WTC11 (cell line): ENCODE results near the gene LILRB1. TPM values are rescaled to one million over a fixed set of nuclear protein-coding genes. Genes with fewer than 3 reads are reported as not detected.

Experiments used
- ATAC-seq: fragments of 200-7000 bp; cut with Tn5 transposase; 2 replicates; pipeline ENCODE4 v1.10.0; 2021; ENCODE audit warnings: mild to moderate bottlenecking, moderate library complexity
- CTCF ChIA-PET: fragments of 300-600 bp; sonication (Branson Sonifier 250); formaldehyde crosslinking; loops from one replicate; lab custom pipeline; 2021; ENCODE audit warnings: antibody characterized with exemption; lab: Charles Lee
- POLR2A ChIA-PET: fragments of 350-600 bp; sonication (Branson Sonifier 250); formaldehyde crosslinking; loops from one replicate; lab custom pipeline; 2021; ENCODE audit warnings: antibody characterized with exemption; lab: Charles Lee
- DNase-seq: peaks from one replicate; pipeline ENCODE4 v3.0.0; 2021; ENCODE audit warnings: low spot score
- H3K27ac Mint-ChIP-seq: 2 replicates; pipeline ENCODE4 v1.8.0; 2021; ENCODE audit warnings: mixed read lengths
- H3K27me3 Mint-ChIP-seq: 2 replicates; pipeline ENCODE4 v1.8.0; 2021; ENCODE audit warnings: low read depth, mild to moderate bottlenecking, moderate library complexity, mixed read lengths
- H3K36me3 Mint-ChIP-seq: 2 replicates; pipeline ENCODE4 v1.8.0; 2021; ENCODE audit warnings: mixed read lengths
- H3K4me1 Mint-ChIP-seq: 2 replicates; pipeline ENCODE4 v1.8.0; 2022; ENCODE audit warnings: mixed read lengths
- H3K4me3 Mint-ChIP-seq: 2 replicates; pipeline ENCODE4 v1.8.0; 2021; ENCODE audit warnings: mild to moderate bottlenecking, moderate library complexity, mixed read lengths
- H3K9me3 Mint-ChIP-seq: 2 replicates; pipeline ENCODE4 v1.8.0; 2021; ENCODE audit warnings: mixed read lengths
- ELF4 ChIP-seq: sonication (generic); formaldehyde crosslinking; IDR thresholded peaks from 2 replicates; pipeline ENCODE4 v1.8.1; 2022; ENCODE audit warnings: low read depth, mild to moderate bottlenecking, moderate library complexity, missing genetic modification reagents
- EMX1 ChIP-seq: fragments of 250-450 bp; sonication (Bioruptor Pico); IDR thresholded peaks from 2 replicates; pipeline ENCODE4 v1.8.0; 2021; ENCODE audit warnings: mild to moderate bottlenecking
- ETV6 ChIP-seq: sonication (generic); formaldehyde crosslinking; IDR thresholded peaks from 2 replicates; pipeline ENCODE4 v1.8.1; 2022; ENCODE audit warnings: mild to moderate bottlenecking, missing genetic modification reagents
- FOXJ3 ChIP-seq: sonication (generic); formaldehyde crosslinking; IDR thresholded peaks from 2 replicates; pipeline ENCODE4 v1.9.0; 2021; ENCODE audit warnings: missing genetic modification reagents, mild to moderate bottlenecking, borderline replicate concordance
- FOXK1 ChIP-seq: sonication (generic); formaldehyde crosslinking; IDR thresholded peaks from 2 replicates; pipeline ENCODE4 v1.8.0; 2022; ENCODE audit warnings: mild to moderate bottlenecking, moderate library complexity, missing genetic modification reagents
- JAZF1 ChIP-seq: fragments of 250-450 bp; sonication (Bioruptor Pico); IDR thresholded peaks from 2 replicates; pipeline ENCODE4 v1.9.0; 2021; ENCODE audit warnings: moderate library complexity, mild to moderate bottlenecking, inconsistent platforms
- MXD4 ChIP-seq: fragments of 250-450 bp; sonication (Bioruptor Pico); IDR thresholded peaks from 2 replicates; pipeline ENCODE4 v1.8.0; 2021; ENCODE audit warnings: mild to moderate bottlenecking, moderate library complexity, borderline replicate concordance
- NR2C2 ChIP-seq: sonication (generic); formaldehyde crosslinking; IDR thresholded peaks from 2 replicates; pipeline ENCODE4 v1.8.0; 2022; ENCODE audit warnings: mild to moderate bottlenecking, missing genetic modification reagents
- OVOL2 ChIP-seq: fragments of 250-450 bp; sonication (Bioruptor Pico); IDR thresholded peaks from 2 replicates; pipeline ENCODE4 v1.9.0; 2021; ENCODE audit warnings: mild to moderate bottlenecking, borderline replicate concordance
- RELA ChIP-seq: sonication (generic); formaldehyde crosslinking; IDR thresholded peaks from 2 replicates; pipeline ENCODE4 v1.8.1; 2022; ENCODE audit warnings: missing genetic modification reagents, mild to moderate bottlenecking, borderline replicate concordance
- SMAD3 ChIP-seq: sonication (generic); formaldehyde crosslinking; IDR thresholded peaks from 2 replicates; pipeline ENCODE4 v1.8.0; 2022; ENCODE audit warnings: missing genetic modification reagents, mild to moderate bottlenecking, borderline replicate concordance
- SMAD4 ChIP-seq: sonication (generic); formaldehyde crosslinking; IDR thresholded peaks from 2 replicates; pipeline ENCODE4 v1.8.0; 2022; ENCODE audit warnings: mild to moderate bottlenecking, missing genetic modification reagents
- TCF7 ChIP-seq: sonication (generic); formaldehyde crosslinking; IDR thresholded peaks from 2 replicates; pipeline ENCODE4 v1.8.0; 2022; ENCODE audit warnings: mild to moderate bottlenecking, low read depth, missing genetic modification reagents, moderate library complexity
- ZNF232 ChIP-seq: sonication (generic); formaldehyde crosslinking; IDR thresholded peaks from 2 replicates; pipeline ENCODE4 v1.8.0; 2022; ENCODE audit warnings: mild to moderate bottlenecking, missing genetic modification reagents
- total RNA-seq: library from RNA; stranded (reverse); gene quantifications from 3 replicates; pipeline ENCODE4 v1.2.3, GENCODE V29; 2021
- TF ChIP-seq, protein P1 (sequence below): sonication (generic); formaldehyde crosslinking; IDR thresholded peaks from 2 replicates; pipeline ENCODE4 v1.8.0; 2022; ENCODE audit warnings: mild to moderate bottlenecking, missing genetic modification reagents
- TF ChIP-seq, protein P2 (sequence below): fragments of 200-600 bp; IDR thresholded peaks from 2 replicates; pipeline ENCODE4 v1.8.0; 2022; ENCODE audit warnings: antibody characterized with exemption
- TF ChIP-seq, protein P3 (sequence below): sonication (generic); formaldehyde crosslinking; IDR thresholded peaks from 2 replicates; pipeline ENCODE4 v1.8.1; 2022; ENCODE audit warnings: mild to moderate bottlenecking, missing genetic modification reagents, moderate library complexity, borderline replicate concordance
- TF ChIP-seq, protein P4 (sequence below): sonication (generic); formaldehyde crosslinking; IDR thresholded peaks from 2 replicates; pipeline ENCODE4 v1.8.1; 2023; ENCODE audit warnings: mild to moderate bottlenecking, missing genetic modification reagents
- TF ChIP-seq, protein P5 (sequence below): sonication (generic); formaldehyde crosslinking; IDR thresholded peaks from 2 replicates; pipeline ENCODE4 v1.8.1; 2022; ENCODE audit warnings: mild to moderate bottlenecking, moderate library complexity, missing genetic modification reagents
- TF ChIP-seq, protein P6 (sequence below): sonication (generic); formaldehyde crosslinking; IDR thresholded peaks from 2 replicates; pipeline ENCODE4 v1.8.1; 2022; ENCODE audit warnings: low read depth, missing genetic modification reagents, borderline replicate concordance
- TF ChIP-seq, protein P7 (sequence below): sonication (generic); formaldehyde crosslinking; conservative IDR thresholded peaks from 2 replicates; pipeline ENCODE4 v1.8.1; 2023; ENCODE audit warnings: mild to moderate bottlenecking, low read depth, missing genetic modification reagents, moderate library complexity

LILRB1 gene
- total RNA-seq, 1 experiment from 2014 or later: not detected

DNA sequence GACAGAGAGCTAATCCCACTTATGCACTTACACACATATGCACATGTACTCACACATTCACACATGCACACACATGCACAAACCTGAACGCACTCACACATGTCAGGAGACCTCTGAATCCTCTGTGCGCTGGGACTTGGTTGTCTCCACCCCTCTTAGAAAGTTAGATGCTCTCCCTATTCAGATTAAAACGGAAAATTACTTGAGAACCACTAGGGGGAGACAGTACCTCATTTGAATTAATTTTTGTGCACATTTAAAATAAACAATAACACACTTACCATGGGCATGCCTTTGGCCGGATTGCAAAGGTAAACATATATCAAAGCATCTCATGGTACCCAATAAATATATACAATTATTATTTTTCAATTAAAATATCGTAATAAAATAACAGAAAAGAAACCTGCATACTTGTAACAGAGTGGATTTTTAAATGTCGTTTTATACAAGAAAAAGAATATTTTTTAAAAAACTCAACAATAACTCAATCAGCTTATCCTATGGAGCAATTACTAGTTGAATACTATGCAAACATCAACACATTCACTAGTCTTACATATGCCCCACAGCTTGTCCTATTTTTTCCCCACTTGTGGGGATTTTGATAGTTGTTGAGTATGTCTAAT lies 23.0 kb downstream of the LILRB1 start:
- peaks cover 4% of the 10 kb centered on the region for H3K27me3 Mint-ChIP-seq
- no peak overlapping the region for H3K27ac Mint-ChIP-seq
- DNase-seq (no peak), ATAC-seq (no peak)
- TF ChIP-seq, protein P1, sequence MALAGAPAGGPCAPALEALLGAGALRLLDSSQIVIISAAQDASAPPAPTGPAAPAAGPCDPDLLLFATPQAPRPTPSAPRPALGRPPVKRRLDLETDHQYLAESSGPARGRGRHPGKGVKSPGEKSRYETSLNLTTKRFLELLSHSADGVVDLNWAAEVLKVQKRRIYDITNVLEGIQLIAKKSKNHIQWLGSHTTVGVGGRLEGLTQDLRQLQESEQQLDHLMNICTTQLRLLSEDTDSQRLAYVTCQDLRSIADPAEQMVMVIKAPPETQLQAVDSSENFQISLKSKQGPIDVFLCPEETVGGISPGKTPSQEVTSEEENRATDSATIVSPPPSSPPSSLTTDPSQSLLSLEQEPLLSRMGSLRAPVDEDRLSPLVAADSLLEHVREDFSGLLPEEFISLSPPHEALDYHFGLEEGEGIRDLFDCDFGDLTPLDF (CRISPR knock-in tag): no peak
- TF ChIP-seq FOXK1 (CRISPR knock-in tag) (no peak), NR2C2 (CRISPR knock-in tag) (no peak), FOXJ3 (CRISPR knock-in tag) (no peak)
- TF ChIP-seq, protein P2, sequence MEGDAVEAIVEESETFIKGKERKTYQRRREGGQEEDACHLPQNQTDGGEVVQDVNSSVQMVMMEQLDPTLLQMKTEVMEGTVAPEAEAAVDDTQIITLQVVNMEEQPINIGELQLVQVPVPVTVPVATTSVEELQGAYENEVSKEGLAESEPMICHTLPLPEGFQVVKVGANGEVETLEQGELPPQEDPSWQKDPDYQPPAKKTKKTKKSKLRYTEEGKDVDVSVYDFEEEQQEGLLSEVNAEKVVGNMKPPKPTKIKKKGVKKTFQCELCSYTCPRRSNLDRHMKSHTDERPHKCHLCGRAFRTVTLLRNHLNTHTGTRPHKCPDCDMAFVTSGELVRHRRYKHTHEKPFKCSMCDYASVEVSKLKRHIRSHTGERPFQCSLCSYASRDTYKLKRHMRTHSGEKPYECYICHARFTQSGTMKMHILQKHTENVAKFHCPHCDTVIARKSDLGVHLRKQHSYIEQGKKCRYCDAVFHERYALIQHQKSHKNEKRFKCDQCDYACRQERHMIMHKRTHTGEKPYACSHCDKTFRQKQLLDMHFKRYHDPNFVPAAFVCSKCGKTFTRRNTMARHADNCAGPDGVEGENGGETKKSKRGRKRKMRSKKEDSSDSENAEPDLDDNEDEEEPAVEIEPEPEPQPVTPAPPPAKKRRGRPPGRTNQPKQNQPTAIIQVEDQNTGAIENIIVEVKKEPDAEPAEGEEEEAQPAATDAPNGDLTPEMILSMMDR: peak; percentile 38; the same call in 1 of the 2 replicates
- ChIA-PET POLR2A (no interaction called here), CTCF (interaction anchor here (0.6 to 2.5 kb wide), 2 partner anchors 10 to 21 kb away, joined by 3 to 25 read pairs; partner anchors contain the start of gene LILRB4)
- no peaks in the 10 kb centered on the region for H3K4me1 Mint-ChIP-seq
- no peak overlapping the region for H3K4me3 Mint-ChIP-seq
- H3K36me3 Mint-ChIP-seq: peaks cover 29% of the 10 kb centered on the region
- peaks cover 68% of the 10 kb centered on the region for H3K9me3 Mint-ChIP-seq

DNA sequence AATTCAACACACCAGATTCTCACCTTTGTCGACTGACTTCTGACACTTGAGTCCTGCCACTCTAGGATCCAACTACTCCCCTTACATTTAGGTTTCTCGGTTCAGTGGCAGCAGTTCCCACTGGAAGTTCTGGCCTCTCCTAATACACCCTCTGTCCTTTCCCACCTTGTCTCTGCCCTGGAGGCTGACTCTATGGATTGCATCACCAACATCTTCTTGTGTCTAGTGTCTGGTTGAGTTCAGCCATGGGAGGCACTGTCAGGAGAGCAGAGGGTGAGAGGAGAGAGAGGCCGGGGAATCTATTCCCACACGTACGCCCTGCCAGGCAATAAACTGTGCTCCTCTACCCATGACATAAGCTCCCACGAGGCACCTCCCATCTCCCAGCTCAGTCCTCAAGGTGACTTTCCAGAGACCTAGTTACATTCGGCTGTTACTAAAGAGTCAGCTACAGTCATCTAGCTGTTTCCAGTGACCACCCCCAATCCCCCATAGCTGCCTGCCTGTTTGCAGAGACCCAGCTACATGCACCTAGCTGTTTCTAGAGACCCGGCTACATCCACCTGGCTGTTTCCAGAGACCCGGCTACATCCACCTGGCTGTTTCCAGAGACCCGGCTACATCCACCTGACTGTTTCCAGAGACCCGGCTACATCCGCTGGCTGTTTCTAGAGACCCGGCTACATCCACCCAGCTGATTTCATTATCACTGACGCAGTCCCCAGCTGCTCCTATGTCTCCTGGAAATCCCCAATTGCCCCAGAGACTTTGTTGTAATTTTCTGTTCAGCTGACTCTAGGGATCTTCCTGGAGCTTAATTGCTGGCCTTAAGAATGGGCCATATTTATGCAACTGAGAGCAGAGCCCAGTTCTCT lies 24.4 kb downstream of the LILRB1 start:
- DNase-seq (no peak), ATAC-seq (no peak)
- no peaks in the 10 kb centered on the region for H3K4me1 Mint-ChIP-seq
- CTCF ChIA-PET: interaction anchor here (0.8 to 2.5 kb wide), 5 partner anchors 10 to 227 kb away, joined by 3 to 25 read pairs (median 3); partner anchors contain the start of gene CDC42EP5
- peaks cover 68% of the 10 kb centered on the region for H3K9me3 Mint-ChIP-seq
- POLR2A ChIA-PET: no interaction called here
- no peak overlapping the region for H3K4me3 Mint-ChIP-seq
- H3K36me3 Mint-ChIP-seq: peaks cover 39% of the 10 kb centered on the region
- peaks cover 12% of the 10 kb centered on the region for H3K27me3 Mint-ChIP-seq
- H3K27ac Mint-ChIP-seq: no peak overlapping the region
- TF ChIP-seq TCF7: no peak
- no peak for TF ChIP-seq EMX1 (CRISPR knock-in tag)
- TF ChIP-seq, protein P3, sequence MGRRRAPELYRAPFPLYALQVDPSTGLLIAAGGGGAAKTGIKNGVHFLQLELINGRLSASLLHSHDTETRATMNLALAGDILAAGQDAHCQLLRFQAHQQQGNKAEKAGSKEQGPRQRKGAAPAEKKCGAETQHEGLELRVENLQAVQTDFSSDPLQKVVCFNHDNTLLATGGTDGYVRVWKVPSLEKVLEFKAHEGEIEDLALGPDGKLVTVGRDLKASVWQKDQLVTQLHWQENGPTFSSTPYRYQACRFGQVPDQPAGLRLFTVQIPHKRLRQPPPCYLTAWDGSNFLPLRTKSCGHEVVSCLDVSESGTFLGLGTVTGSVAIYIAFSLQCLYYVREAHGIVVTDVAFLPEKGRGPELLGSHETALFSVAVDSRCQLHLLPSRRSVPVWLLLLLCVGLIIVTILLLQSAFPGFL: no peak
- no peak for TF ChIP-seq ETV6 (CRISPR knock-in tag)
- no peak for TF ChIP-seq SMAD4 (CRISPR knock-in tag)
- TF ChIP-seq RELA (CRISPR knock-in tag): no peak
- no peak for TF ChIP-seq MXD4 (CRISPR knock-in tag)
- no peak for TF ChIP-seq OVOL2 (CRISPR knock-in tag)
- TF ChIP-seq ELF4 (CRISPR knock-in tag): no peak
- no peak for TF ChIP-seq ZNF232 (CRISPR knock-in tag)
- TF ChIP-seq, protein P4, sequence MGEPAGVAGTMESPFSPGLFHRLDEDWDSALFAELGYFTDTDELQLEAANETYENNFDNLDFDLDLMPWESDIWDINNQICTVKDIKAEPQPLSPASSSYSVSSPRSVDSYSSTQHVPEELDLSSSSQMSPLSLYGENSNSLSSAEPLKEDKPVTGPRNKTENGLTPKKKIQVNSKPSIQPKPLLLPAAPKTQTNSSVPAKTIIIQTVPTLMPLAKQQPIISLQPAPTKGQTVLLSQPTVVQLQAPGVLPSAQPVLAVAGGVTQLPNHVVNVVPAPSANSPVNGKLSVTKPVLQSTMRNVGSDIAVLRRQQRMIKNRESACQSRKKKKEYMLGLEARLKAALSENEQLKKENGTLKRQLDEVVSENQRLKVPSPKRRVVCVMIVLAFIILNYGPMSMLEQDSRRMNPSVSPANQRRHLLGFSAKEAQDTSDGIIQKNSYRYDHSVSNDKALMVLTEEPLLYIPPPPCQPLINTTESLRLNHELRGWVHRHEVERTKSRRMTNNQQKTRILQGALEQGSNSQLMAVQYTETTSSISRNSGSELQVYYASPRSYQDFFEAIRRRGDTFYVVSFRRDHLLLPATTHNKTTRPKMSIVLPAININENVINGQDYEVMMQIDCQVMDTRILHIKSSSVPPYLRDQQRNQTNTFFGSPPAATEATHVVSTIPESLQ (CRISPR knock-in tag): no peak
- no peak for TF ChIP-seq JAZF1 (CRISPR knock-in tag)
- TF ChIP-seq, protein P5, sequence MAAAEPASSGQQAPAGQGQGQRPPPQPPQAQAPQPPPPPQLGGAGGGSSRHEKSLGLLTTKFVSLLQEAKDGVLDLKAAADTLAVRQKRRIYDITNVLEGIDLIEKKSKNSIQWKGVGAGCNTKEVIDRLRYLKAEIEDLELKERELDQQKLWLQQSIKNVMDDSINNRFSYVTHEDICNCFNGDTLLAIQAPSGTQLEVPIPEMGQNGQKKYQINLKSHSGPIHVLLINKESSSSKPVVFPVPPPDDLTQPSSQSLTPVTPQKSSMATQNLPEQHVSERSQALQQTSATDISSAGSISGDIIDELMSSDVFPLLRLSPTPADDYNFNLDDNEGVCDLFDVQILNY (CRISPR knock-in tag): no peak
- TF ChIP-seq, protein P6, sequence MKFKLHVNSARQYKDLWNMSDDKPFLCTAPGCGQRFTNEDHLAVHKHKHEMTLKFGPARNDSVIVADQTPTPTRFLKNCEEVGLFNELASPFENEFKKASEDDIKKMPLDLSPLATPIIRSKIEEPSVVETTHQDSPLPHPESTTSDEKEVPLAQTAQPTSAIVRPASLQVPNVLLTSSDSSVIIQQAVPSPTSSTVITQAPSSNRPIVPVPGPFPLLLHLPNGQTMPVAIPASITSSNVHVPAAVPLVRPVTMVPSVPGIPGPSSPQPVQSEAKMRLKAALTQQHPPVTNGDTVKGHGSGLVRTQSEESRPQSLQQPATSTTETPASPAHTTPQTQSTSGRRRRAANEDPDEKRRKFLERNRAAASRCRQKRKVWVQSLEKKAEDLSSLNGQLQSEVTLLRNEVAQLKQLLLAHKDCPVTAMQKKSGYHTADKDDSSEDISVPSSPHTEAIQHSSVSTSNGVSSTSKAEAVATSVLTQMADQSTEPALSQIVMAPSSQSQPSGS: no peak
- no peak for TF ChIP-seq NR2C2 (CRISPR knock-in tag)
- TF ChIP-seq, protein P7, sequence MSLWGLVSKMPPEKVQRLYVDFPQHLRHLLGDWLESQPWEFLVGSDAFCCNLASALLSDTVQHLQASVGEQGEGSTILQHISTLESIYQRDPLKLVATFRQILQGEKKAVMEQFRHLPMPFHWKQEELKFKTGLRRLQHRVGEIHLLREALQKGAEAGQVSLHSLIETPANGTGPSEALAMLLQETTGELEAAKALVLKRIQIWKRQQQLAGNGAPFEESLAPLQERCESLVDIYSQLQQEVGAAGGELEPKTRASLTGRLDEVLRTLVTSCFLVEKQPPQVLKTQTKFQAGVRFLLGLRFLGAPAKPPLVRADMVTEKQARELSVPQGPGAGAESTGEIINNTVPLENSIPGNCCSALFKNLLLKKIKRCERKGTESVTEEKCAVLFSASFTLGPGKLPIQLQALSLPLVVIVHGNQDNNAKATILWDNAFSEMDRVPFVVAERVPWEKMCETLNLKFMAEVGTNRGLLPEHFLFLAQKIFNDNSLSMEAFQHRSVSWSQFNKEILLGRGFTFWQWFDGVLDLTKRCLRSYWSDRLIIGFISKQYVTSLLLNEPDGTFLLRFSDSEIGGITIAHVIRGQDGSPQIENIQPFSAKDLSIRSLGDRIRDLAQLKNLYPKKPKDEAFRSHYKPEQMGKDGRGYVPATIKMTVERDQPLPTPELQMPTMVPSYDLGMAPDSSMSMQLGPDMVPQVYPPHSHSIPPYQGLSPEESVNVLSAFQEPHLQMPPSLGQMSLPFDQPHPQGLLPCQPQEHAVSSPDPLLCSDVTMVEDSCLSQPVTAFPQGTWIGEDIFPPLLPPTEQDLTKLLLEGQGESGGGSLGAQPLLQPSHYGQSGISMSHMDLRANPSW (CRISPR knock-in tag): no peak
- no peak for TF ChIP-seq SMAD3 (CRISPR knock-in tag)
